Tongue (tissue), 2 donors: ENCODE data around the gene CACNA1B. TPM values are rescaled to one million over a fixed set of nuclear protein-coding genes. Genes with fewer than 3 reads are reported as not detected.

Experiments
- DNase-seq: peaks from one replicate; pipeline ENCODE4 v3.0.0-alpha.2; 2015
- total RNA-seq: library from RNA; depleted of rRNA; stranded (reverse); fragments of >200 nt; gene quantifications from one replicate; pipeline ENCODE4 v1.2.3, GENCODE V29; 2014

The CACNA1B gene
- total RNA-seq, 1 donor from 2014 or later = 0.41 TPM

DNA sequence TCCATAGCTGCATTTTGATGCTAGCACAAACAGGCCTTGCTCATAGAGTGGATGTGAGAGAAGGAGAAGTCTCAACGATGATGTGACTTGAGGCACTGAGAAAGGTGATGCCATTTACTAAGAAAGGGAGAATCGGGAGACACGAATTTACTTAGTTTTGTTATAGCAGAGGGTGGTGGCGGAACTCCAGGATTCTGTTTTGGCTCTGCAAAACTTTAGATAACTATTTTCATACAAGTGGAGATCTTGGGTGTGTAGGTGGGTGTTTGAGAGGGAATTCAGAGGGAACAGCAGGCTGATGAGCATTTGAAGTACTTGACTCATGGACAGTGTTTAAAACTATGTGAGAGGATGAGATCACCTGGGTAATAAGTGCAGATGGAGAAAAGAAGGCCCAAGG, 43.2 kb downstream of the CACNA1B start:
- no peak for DNase-seq

DNA sequence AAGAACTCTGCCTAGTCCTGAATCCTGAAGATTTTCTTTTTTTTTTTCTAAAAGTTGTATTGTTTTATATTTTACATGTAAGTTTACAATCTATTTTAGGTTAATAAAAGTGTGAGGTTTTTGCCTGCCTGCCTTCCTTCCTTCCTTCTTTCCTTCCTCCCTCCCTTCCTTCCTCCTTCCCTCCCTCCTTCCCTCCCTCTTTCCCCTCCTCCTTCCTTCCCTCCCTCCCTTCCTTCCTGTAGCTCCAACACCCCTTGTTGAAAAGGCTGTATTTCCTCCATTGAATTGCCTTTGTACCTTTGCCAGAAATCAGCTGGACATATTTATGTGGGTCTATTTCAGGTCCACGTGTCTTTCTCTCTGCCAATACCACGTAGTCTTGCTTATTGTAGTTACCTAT, 46.6 kb downstream of the CACNA1B start:
- no peak for DNase-seq

- no peak for DNase-seq
These were observed 47.3 kb downstream of the CACNA1B start for GRCh38 chr9:137924761-137925369.

DNA sequence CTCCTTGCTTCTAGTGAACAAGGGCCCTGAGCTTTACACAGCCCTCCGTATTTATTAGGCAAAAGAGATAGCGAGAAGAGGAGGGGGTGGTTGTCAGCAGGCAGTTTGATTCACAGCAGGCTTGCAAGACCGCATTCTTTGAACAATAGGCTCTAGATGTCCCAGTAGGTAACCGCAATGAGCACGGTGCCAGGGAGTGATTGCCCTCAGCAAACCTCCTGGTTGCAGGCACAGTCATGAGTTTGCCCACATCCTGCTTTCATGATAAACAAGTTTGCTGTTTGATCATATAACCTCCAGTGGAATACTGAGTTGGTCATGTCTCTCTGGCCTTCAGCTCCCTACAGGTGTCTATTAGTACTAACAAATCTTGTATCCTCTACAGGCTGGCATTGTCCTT, 66.1 kb downstream of the CACNA1B start:
- no peak for DNase-seq

DNA sequence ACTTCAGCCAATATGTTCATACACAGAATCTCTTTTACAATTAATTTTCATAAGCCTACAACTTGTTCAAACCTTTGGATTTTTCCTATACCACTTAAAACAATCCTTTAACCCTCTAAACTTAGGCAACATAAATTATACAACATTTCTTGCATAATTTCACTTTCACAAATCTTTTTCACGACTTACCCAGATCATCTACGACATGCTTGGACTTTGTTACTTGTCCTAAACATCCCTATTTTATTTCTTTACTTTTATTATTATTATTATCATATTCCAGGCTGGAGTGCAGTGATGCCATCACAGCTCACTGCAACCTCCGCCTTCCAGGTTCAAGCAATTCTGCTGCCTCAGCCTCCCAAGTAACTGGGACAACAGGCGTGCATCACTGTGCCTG, 68.0 kb downstream of the CACNA1B start:
- DNase-seq = no peak

DNA sequence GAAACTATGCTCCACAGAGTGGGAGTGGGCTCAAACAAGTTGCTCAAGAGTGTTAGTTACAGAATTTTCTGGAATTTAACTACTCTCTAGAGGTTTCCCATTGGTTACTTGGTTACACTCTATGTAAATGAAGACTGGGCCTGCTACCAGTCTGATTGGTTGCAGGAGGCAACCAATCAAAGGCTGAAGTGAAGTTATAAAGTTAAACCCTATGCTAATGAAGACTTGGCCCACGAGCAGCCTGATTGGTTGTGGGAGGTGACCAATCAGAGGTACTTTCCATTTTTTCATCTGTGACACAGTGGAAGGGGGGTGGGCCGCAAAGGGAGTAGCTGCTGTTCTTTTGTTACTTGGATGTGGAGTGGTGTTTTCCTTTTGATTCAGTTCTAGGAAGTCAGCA, 69.4 kb downstream of the CACNA1B start:
- no peak for DNase-seq

- no peak for DNase-seq
These were observed 71.1 kb downstream of the CACNA1B start for GRCh38 chr9:137948642-137949041.

GRCh38 chr9:137949260-137949659, 71.7 kb downstream of the CACNA1B start:
- DNase-seq = no peak

- DNase-seq = no peak
These were observed 73.5 kb downstream of the CACNA1B start for GRCh38 chr9:137951107-137951506.

DNA sequence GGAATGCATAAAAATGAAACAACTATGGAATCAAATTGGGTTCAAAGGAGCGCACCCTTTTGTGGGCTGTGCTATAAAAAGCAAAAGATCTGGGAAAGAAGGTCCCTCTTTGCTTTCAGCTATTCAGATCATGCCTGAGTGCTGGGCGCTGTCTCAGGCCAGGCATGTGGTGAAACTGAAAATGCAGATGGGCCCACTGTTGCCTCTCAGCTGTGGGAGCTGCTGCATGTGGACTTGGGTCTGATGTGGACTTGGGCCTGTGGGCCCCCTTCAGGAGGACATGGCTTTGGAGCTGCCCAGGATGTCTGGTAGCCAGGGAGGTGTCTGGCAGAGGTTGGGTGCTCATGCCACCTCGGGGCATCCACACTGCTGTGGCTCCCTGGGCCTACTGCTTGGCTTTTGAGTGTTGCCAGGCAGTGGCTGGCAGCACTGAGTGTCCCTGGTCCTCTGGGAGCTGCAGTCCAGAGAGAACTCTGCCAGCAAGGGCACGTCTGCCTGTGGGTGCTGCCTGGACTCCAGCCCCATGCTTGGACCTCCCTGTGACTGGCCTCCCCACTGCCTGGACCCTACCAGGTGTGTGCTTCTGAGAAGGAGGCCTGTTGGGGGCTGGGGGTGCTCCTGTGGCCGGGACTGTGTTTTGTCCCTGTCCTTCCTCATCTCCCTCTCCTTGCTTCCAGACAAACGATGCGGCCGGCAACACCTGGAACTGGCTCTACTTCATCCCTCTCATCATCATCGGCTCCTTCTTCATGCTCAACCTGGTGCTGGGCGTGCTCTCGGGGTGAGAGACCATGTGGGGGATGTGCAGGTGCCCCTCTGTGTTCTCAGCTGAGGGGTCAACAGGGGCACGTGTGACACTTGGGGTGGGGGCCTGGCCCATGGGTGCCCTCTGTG, 74.3 kb downstream of the CACNA1B start:
- DNase-seq = no peak

DNA sequence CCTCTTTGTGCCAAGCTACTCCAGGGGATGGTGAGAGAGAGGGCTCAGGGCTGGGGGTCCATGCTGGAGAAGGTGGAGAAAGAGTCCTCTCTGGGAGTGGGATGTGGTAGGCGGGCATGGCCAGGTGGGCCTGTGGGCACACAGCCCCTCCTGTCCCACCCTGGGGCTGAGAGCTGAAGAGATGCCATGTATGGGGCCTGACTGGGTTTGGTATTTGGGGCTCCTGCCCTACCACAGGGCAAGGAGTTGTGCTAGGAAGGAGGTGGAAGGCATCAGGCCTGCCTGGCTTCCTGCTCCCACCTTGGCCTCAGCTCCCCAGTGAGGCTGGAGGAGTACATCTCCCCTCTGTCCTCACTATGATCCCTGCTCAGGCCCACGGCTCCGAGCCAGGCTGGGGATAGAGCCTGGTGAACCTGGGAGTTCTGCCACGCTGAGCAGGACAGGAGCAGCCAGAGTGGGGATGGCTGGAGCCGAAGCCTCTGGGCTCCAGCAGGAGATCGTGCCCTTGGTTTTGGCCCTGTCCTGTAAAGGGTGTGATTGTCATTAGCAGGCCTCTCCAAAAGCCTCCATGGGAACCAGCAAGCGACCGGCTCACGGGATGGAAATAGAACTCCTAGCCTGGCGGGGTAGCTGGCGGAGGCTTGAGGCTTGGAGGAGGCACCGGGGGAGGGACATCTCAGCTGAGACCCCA, 75.5 kb downstream of the CACNA1B start:
- no peak for DNase-seq

- no peak for DNase-seq
These were observed 76.3 kb downstream of the CACNA1B start for GRCh38 chr9:137953683-137954438.

GRCh38 chr9:137955224-137955570, 77.6 kb downstream of the CACNA1B start:
- DNase-seq = no peak

DNA sequence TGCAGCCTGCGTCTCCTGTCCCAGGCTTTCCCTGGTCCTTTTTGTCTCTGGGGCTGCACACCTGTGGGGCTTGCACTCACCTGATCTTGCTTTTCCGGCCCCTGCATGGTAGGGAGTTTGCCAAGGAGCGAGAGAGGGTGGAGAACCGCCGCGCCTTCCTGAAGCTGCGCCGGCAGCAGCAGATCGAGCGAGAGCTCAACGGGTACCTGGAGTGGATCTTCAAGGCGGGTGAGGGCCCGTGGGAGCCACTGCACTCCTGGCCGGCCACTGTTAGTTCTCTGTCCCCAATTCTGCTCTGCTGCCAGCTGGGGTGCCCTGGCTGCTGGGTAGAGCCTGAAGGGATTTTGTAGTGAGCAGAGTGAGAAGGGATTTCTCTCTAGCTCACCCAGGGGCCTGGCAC, 78.0 kb downstream of the CACNA1B start:
- no peak for DNase-seq

DNA sequence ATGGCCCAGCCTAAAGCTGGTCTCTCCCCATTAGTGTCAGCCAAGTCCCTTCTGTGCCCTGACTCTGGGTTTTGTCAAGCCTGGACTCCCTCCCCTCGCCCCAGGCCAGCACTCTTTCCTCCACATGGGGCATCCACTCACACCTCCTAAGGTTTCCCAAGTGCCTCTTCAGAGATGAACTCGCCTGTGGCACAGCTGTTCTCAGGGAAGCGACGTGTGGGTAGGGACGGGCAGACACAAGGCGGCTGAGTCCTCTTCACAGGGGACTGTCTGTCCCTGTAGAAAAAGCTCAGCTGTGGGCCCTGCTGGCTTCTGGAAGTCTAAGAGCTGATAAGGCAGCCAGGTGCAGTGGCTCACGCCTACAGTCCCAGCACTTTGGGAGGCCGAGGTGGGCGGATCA, 78.5 kb downstream of the CACNA1B start:
- DNase-seq = peak; percentile 13

GRCh38 chr9:137956688-137957385, 79.3 kb downstream of the CACNA1B start:
- DNase-seq = no peak

GRCh38 chr9:137959641-137960411, 82.2 kb downstream of the CACNA1B start:
- DNase-seq = no peak

DNA sequence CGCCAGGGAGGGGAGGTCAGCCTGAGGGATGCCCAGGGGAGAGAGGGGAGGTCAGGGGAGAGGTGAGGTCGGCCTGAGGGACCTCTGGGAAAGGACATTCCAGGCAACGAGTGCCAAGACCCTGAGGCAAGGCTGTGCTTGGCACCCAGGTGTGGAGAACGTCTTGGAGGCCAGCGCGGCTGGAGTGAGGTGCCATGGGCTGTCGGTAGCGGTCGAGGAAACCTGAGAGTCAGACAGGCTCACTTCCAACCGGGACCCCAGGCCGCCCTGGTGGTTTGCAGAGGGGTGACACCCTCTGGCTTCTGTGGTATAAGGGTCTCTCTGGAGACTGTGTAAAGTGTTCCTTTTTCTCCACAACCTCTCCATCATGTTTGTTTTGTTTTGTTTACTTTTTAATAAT, 82.9 kb downstream of the CACNA1B start:
- no peak for DNase-seq

DNA sequence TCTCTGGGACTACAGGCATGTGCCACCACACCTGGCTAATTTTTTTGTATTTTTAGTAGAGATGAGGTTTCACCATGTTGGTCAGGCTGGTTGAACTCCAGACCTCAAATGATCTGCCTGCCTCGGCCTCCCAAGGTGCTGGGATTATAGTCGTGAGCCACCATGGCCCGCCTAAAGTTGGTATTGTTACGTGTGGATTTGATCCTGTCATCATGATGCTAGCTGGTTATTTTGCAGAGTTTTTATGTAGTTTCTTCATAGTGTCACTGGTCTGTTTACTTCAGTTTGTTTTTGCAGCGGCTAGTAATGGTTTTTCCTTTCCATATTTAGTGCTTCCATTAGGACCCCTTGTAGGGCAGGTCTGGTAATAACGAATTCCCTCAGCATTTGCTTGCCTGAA, 85.9 kb downstream of the CACNA1B start:
- DNase-seq = no peak

DNA sequence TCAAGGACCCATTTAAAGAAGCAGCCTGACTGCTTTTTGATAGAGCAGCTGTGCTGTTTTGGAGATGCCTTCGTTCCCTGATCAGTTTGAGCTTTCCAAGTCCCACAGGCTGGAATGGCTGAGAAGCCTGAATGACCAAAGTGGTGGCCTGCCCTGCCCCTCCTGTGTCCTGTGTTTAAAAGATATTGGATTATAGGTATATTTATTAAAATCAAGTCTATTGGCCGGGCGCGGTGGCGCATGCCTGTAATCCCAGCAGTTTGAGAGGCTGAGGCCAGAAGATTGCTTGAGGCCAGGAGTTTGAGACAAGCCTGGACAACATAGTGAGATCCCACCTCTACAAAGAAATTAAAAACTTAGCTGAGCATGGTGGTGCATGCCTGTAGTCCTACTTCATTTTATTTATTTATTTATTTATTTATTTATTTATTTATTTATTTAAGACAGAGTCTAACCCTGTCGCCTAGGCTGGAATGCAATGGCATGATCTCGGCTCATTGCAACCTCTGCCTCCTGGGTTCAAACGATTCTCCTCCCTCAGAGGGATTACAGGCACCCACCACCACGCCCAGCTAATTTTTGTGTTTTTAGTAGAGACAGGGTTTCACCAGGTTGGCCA, 87.7 kb downstream of the CACNA1B start:
- DNase-seq = no peak
